ENCODE results near the gene TUBB4A. TPM values are rescaled to one million over a fixed set of nuclear protein-coding genes. Genes with fewer than 3 reads are reported as not detected.

Gene TUBB4A
- total RNA-seq, 1 donor from 2014 or later, result 1.2 TPM

GRCh38 chr19:6539514-6539913 is 37.4 kb upstream of the TUBB4A start:
- H3K4me3 ChIP-seq, result no peak overlapping the region

GRCh38 chr19:6535558-6536137 is 33.5 kb upstream of the TUBB4A start:
- intact Hi-C loops (cut with DNase I), result no loop called here
- no peak for ATAC-seq
- no peak for DNase-seq
- Histone ChIP-seq H3K36me3 (peaks cover 13% of the 10 kb centered on the region), H3K4me1 (peaks cover 28% of the 10 kb centered on the region), H3K27ac (no peak overlapping the region), H3K27me3 (ENCODE audit: low read depth) (no peaks in the 10 kb centered on the region), H3K9me3 (no peaks in the 10 kb centered on the region), H3K4me3 (no peak overlapping the region)
- no peak for TF ChIP-seq CTCF (IDR thresholded peaks at IDR 0.05)

More at GRCh38 chr19:6539514-6539913, 37.4 kb upstream of the TUBB4A start:
- Histone ChIP-seq H3K9me3 (no peaks in the 10 kb centered on the region), H3K27me3 (ENCODE audit: low read depth) (no peaks in the 10 kb centered on the region), H3K4me1 (peaks cover 13% of the 10 kb centered on the region), H3K36me3 (peaks cover 12% of the 10 kb centered on the region), H3K27ac (no peak overlapping the region)
- DNase-seq (no peak), ATAC-seq (no peak)
- intact Hi-C loops (cut with DNase I), result no loop called here
- TF ChIP-seq CTCF (IDR thresholded peaks at IDR 0.05), result no peak

DNA sequence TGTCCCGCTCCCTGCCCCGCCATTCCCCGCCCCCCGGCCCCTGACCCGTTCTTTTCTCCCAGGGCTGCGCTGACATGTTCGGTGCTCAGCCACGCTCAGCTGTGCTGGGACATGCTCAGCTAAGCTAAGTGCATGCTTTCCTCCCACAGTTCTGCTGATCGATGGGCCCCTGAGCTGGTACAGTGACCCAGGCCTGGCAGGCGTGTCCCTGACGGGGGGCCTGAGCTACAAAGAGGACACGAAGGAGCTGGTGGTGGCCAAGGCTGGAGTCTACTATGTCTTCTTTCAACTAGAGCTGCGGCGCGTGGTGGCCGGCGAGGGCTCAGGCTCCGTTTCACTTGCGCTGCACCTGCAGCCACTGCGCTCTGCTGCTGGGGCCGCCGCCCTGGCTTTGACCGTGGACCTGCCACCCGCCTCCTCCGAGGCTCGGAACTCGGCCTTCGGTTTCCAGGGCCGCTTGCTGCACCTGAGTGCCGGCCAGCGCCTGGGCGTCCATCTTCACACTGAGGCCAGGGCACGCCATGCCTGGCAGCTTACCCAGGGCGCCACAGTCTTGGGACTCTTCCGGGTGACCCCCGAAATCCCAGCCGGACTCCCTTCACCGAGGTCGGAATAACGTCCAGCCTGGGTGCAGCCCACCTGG is 32.5 kb upstream of the TUBB4A start:
- H3K4me3 ChIP-seq, result no peak overlapping the region
- H3K27me3 ChIP-seq (ENCODE audit: low read depth), result no peaks in the 10 kb centered on the region
- intact Hi-C loops (cut with DNase I), result no loop called here
- H3K4me1 ChIP-seq, result peaks cover 33% of the 10 kb centered on the region
- no peak overlapping the region for H3K27ac ChIP-seq
- ATAC-seq, result no peak
- TF ChIP-seq CTCF (IDR thresholded peaks at IDR 0.05), result no peak
- no peaks in the 10 kb centered on the region for H3K9me3 ChIP-seq
- DNase-seq, result no peak
- H3K36me3 ChIP-seq, result peaks cover 13% of the 10 kb centered on the region

- H3K27ac ChIP-seq, result no peak overlapping the region
- TF ChIP-seq CTCF (IDR thresholded peaks at IDR 0.05), result no peak
- no peaks in the 10 kb centered on the region for H3K27me3 ChIP-seq (ENCODE audit: low read depth)
- intact Hi-C loops (cut with DNase I), result no loop called here
- no peaks in the 10 kb centered on the region for H3K9me3 ChIP-seq
- H3K4me1 ChIP-seq, result peaks cover 33% of the 10 kb centered on the region
- ATAC-seq (no peak), DNase-seq (no peak)
- H3K4me3 ChIP-seq, result no peak overlapping the region
- peaks cover 13% of the 10 kb centered on the region for H3K36me3 ChIP-seq
Observed at GRCh38 chr19:6533746-6534418, 31.8 kb upstream of the TUBB4A start.

- DNase-seq, result no peak
- peak overlapping the region; percentile 64 for H3K4me3 ChIP-seq
- no peak overlapping the region for H3K27ac ChIP-seq
- no peaks in the 10 kb centered on the region for H3K9me3 ChIP-seq
- peaks cover 32% of the 10 kb centered on the region for H3K4me1 ChIP-seq
- no peak for ATAC-seq
- no peaks in the 10 kb centered on the region for H3K27me3 ChIP-seq (ENCODE audit: low read depth)
- intact Hi-C loops (cut with DNase I), result no loop called here
- H3K36me3 ChIP-seq, result peaks cover 13% of the 10 kb centered on the region
- no peak for TF ChIP-seq CTCF (IDR thresholded peaks at IDR 0.05)
Observed at GRCh38 chr19:6533000-6533328, 30.9 kb upstream of the TUBB4A start.

All from lower lobe of right lung (tissue), 2 donors.